Activated naive CD4-positive, alpha-beta T cell treated with anti-CD3 and anti-CD28 coated beads, Interleukin-2, amount 50 U/mL, for 24 hours (primary cell): Measurements from ENCODE around the gene NADSYN1.

Experiments
- H3K27ac Mint-ChIP-seq: one replicate; pipeline ENCODE4 v1.8.0; 2021; ENCODE audit warnings: mild to moderate bottlenecking, mixed read lengths
- H3K27me3 Mint-ChIP-seq: one replicate; pipeline ENCODE4 v1.8.0; 2021; ENCODE audit warnings: mixed read lengths
- H3K36me3 Mint-ChIP-seq: one replicate; pipeline ENCODE4 v1.8.0; 2021; ENCODE audit warnings: mixed read lengths
- H3K4me1 Mint-ChIP-seq: one replicate; pipeline ENCODE4 v1.8.0; 2021; ENCODE audit warnings: mixed read lengths
- H3K4me3 Mint-ChIP-seq: one replicate; pipeline ENCODE4 v1.8.0; 2021; ENCODE audit warnings: mild to moderate bottlenecking, mixed read lengths
- H3K9me3 Mint-ChIP-seq: one replicate; pipeline ENCODE4 v1.8.0; 2021; ENCODE audit warnings: mixed read lengths

NADSYN1 gene

DNA sequence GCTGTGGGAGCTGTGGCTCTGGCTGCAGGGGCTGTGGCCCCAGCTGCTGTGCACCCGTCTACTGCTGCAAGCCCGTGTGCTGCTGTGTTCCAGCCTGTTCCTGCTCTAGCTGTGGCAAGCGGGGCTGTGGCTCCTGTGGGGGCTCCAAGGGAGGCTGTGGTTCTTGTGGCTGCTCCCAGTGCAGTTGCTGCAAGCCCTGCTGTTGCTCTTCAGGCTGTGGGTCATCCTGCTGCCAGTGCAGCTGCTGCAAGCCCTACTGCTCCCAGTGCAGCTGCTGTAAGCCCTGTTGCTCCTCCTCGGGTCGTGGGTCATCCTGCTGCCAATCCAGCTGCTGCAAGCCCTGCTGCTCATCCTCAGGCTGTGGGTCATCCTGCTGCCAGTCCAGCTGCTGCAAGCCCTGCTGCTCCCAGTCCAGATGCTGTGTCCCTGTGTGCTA is 95.7 kb downstream of the NADSYN1 start:
- H3K4me3 Mint-ChIP-seq: no peak overlapping the region
- no peaks in the 10 kb centered on the region for H3K36me3 Mint-ChIP-seq
- no peaks in the 10 kb centered on the region for H3K9me3 Mint-ChIP-seq
- no peak overlapping the region for H3K27ac Mint-ChIP-seq
- H3K4me1 Mint-ChIP-seq: no peaks in the 10 kb centered on the region
- H3K27me3 Mint-ChIP-seq: peaks cover 13% of the 10 kb centered on the region
